HG03196 (cell line): Measurements from ENCODE around the gene TRPM3.

Experiments used
- ATAC-seq: cut with Tn5 transposase; IDR thresholded peaks from one replicate; pipeline ENCODE4 v1.9.1; 2021; ENCODE audit not compliant: unreplicated experiment

TRPM3 gene

DNA sequence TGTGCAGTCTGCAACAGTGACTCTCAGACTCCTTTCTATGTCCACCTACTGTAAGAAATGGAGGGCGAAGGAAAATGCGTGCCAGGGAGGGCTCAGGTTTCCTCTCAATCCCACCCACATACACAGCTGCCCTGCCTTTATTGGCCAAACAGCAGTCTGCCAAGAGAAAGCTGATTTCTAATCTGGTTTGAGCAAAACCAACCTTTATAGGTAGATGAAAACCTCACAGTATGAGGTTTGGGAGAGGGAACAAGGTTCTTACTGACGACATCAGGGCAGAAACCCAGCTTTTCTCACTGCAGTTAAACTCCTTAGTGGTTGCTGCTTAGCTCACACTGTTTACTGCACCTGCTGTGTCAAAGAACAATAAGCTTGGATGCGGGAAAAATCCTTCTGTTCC, 554.7 kb downstream of the TRPM3 start:
- ATAC-seq: no peak

DNA sequence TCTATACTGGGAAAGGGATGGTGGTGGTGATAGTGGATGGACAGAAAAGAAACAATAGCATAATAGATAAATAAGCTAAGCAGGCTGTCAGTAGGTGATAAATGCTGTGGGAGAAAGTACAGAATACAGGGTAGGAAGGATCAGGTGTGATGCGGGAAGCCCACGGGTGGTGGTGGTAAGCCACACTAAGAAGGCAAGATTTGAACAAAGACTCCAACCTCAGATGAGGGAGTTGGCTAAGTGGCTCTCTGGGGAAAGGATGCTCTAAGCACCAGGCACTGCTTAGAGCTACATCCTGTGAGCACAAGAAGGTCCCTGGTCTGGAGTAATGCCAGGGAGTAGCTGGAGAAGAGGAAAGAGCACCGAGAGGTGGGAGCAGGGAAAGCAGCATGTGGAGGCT, 555.4 kb downstream of the TRPM3 start:
- ATAC-seq: no peak

DNA sequence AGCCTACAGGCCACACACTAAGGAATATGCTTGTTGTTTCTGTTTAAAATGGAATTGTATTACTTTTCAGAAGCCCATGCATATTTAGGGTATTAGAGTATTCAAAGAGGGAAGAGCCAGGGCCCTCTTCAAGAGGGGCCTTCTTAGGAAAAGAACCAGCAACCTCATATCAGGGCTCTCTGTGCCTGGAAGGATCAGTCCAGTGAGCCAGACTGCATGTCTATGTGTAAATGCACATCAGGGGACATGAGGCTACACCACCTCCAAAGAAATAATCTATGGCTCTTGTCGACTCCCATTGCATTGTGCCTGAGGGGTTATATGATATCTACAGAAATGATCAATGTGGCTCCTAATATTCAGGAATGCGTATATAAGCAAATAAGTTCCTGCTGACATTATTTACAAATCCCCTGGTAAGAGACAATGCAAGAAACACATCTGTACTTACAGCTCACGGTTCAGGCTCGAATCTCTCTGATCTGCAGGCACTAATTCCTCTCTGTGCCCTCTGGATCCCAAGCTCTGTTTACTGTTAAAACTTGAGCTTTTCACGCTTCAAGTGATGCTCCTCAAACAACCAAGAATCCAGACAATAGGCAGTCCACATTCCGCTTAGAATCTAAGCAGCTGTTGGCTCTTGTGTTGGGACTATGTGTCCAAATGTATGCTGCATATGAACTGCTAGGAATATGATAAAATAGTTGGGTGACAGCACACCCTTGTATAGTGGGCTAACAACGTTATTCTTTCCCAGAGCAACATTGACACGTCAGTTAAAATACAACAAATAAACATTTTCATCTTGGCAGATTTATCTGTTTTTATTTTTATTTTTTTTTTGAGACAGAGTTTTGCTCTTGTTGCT, 556.7 kb downstream of the TRPM3 start:
- ATAC-seq: no peak

DNA sequence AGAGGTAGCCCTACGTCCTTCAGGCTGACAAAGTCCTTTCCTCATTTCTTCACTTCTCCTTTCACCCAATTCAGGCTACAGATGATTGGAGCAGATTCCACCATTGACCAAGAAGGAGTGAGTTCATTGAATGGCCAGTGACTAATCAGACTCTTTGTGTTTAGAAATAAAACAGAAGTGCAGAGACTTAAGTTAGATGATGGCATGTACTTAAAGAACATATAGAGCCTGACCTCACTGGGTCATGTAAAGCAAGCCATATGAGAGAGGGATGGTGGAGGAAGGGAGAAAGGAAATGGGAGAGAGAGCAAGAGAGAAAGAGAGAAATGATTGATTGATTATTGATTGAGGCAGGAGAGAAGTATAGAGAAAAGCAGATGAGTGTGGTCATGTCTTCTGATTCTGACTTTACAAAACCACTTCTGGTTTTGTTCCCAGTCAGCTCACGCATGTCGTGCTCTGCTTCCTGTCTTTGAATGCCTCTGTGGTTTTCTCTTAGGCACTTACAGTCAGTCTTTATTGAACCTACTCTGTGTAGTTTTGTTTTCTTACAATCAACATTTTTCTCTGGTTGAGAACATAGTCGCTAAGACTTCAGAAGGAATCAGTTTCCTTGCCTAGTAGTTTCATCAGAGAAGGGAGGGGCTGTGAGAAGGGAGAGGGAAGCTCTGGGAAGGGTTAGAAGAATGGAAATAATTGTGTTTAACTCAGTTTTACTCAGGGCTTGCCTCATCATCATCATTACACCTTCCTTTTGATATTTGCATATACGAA, 557.8 kb downstream of the TRPM3 start:
- peak; percentile 98 for ATAC-seq

DNA sequence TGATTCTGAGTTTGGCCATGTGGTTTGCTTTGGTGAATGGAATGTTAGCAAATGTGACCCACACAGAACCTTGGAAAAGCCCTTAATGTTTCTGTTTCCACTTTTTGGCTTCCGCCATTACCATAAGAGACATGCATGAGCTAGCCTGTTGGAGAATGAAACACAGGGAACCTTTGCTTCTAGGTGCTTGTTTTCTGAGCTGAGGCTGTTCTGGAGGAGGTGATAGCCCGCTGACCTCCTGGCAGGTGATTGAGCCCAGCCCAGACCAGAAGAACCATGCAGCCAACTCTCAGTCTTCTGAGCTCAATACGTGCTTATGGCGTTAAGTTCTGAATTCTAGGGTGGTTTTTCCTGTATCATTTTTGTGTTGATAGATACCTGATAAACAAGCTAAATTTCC, 558.4 kb downstream of the TRPM3 start:
- ATAC-seq: no peak

DNA sequence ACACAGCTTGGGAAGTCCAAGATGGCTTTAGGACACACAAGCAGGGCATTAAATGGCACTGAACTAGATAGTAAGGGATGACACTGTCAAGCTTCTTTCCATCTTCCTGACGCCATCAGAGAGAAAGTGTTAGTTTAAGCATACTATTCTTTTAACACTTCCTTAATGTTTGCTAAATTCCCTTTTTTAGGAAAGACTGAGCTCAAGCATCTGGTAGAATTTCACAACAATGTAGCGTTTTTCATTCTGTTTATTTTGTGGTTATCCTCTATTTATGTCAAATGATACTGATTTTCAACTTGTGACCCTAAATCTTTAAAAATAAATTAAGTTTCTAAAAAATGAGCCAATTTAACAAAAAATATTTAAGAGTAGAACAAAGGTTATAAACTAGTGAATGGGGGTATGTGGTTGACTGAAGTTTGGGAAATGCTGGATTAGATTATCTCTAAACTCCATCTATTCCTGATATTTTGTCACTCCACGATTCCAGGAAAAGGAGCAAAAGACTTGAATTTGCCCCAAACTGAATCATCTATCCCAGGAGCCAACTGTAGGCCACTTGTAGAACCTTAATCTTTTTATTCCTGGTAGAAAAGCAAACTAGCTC, 559.5 kb downstream of the TRPM3 start:
- ATAC-seq: no peak

DNA sequence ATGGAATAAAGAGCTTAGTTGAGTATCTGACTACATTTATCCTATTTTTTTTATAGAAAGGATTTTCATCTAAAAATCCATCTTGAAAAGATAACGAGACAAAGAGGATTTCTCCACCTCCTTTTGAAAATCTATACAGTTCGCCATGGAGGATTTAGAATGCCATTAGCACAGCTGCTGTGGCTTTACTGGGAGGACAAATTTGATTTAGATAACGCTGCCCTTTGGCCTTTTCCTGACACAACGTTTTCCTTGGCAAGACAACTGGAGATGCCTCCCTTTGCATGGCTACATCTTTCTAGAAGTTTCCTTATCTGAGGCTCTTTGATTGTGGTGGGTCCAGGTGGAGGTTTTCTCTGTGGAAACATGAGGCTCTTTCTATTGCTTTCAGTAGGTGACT, 560.3 kb downstream of the TRPM3 start:
- no peak for ATAC-seq

DNA sequence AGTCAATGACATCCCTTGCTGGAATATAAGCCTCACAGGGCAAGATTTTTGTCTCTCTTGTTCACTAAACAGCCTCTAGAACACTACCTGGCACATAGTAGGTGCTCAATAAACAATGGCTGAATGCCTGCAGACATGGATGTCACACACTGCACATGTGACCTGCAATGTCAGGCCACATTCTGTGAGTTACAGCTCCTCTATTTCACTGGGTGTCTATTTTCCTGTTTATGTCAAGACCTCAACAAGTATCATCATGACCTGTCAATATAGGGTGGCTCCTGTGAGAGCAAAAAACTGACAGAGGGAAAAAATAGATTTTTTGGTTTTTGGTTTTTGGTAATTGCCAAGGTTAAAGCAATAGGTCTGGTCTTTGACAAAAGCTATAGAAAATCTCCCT, 562.3 kb downstream of the TRPM3 start:
- no peak for ATAC-seq

DNA sequence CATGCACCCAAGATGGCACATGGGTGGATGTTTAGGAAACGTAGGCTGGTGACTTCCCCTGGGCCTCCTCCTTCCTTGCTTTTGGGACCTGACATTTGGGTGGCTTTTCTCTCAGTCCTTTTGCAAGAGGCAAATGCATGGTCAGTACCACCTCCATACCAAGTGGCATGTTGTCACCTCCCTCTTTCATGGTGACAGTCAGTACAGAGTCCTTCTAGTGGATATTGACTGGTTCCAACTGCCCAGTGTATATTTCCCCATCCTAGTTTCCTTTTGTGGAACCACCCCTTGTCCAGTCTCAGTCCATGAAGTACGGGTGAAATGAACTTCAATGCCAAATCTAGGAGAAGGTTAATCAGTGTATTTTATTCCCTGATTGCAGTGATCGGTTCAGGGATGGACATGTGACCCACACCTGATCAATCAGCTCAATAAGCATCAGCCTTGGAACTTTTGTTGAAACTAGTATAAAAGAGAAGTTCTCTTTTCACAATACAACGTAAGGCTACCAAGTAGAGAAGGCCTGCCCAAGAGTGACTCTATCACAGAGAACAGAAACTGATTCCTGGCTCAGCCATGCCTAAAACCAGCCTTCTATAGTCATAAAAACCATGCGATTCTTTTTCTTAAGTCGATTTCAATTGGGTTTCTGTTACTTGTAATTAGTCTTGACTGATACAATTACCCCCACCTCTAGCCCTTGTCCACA, 563.6 kb downstream of the TRPM3 start:
- ATAC-seq: peak; percentile 97

DNA sequence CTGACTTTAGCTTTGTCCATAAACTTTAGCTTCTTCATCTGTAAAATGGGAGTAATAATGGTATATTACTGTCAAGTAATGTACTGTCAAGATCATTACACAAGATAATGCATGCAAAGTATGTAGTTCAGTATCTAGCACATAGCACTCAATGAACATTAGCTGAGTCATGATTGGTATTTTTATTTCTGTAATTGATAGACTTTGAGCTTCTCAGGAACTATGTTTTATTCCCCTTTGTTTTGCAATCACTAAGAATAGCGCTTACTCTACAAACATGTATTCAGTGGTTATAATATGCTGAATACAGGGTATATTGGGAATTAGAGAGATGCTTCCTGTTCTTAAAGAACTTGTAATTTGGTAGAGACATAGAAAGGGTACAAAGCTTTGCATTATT, 564.6 kb downstream of the TRPM3 start:
- no peak for ATAC-seq

DNA sequence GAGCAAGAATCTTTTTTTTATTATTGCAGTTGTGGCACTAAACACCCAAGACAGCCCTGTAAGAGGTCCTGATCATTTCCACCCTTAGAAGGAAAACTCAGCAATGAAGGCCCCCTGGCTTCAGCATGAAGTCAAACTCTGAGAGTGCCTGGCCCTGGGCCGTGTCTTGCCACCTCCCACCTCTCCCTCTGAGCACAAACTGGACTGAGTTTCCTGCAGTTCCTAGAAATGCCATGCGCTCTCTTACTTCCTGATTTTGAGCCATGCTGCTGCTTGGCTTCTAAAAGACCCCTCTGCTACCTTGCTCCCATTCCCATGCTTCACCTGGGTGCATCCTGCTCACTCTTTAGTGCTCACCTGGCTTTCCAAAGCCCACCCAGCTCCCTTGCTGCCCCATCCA, 566.5 kb downstream of the TRPM3 start:
- ATAC-seq: no peak

DNA sequence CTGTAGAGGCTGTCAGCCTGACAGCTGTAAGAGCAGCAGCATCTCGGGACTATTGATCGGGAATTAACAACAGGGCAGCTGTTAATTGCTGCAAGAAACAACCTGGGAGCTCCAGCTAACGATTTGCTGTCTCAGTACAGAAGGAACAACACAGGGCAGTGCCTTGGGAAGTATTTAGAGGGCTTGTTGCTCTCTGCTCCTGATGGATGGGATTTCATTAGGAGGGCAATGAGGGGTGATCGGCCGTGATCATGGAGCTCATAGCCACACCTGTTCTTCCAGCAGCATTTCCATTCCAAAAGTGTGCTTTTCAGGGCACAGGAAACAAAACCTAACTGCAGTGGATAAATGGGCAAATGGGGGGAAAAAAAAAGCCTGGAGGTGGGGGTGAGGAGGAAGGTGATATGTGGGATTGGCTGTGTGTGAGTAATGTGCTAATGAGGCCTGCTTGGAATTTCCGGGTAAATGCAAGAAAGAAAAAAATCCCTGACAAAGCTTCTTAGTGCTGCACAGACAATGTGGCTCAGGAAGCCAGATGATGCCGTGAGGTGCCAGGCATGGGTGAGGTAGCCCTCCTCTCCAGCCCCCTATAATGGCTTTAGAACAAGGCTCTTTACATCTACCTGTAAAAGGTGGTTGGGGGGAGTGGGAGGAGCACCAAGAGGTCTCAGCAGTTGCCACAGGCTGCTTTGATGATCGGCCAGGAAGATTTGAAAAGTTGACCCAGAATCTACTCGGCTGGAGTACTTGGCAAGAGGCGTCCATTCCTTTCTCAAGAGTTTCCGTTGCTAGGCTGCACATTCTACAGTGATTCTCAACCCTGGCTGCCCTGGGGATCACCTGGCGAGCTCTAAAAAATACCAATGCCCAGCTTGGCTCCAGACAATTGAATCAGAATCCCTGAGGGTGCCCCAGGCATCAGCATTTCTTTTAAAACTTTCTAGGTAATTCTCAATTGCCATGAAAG, 567.4 kb downstream of the TRPM3 start:
- ATAC-seq: no peak

DNA sequence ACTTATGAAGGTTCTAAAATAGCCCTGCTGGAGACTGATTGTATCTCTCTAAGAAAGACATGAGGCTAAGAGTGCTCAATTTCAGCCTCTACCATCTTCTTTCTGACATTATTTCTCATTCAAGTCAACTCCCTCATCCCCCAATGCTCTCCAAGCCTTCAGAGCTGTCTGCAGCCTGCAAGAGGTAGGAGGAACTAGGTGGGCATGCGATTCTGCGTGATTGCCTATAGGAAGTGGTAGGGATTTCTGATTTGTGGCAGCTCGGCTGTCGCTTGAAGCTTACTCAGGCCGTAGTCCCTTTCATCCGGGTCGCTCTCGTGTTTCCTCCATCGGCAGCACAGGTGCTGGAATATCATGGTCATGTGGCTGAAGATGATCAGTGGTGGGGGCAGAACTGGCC, 568.9 kb downstream of the TRPM3 start:
- no peak for ATAC-seq

DNA sequence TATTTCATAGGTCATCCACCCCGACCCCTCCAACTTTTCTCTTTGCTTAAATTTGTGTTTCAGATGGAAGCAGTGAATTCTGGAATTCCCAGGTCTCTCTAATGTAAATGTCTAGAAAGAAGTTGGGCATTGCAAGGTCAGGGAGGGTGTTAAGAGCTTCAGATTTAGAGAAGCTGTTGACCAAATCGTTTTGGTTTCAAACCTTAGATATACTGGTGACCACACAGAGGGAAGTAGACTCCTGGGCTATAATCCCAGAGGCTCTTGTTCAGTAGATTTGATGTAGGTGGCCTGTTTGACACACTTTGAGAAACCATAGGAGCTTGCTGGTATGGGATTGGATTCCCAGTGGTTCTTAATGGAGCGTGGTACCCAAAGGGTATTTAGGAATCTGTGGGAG, 569.6 kb downstream of the TRPM3 start:
- no peak for ATAC-seq

DNA sequence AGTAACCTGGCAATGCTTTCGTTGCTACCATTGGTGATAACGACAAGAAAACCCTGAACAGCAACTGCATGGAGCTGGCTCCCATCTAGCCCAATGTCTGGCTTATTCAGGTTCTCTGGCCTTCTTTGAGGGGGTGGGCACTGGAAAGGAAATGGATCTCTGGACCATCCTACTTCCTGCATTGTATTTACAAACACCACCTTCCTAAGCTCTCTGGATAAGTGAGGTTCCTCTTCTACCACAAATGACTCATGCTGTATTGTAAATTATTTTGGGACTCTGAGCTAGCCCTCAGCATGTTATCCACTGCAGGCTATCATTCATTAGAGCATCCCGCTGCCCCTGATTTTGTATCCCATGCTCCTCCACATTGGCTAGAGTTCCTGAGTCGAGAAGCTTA, 570.0 kb downstream of the TRPM3 start:
- ATAC-seq: no peak

DNA sequence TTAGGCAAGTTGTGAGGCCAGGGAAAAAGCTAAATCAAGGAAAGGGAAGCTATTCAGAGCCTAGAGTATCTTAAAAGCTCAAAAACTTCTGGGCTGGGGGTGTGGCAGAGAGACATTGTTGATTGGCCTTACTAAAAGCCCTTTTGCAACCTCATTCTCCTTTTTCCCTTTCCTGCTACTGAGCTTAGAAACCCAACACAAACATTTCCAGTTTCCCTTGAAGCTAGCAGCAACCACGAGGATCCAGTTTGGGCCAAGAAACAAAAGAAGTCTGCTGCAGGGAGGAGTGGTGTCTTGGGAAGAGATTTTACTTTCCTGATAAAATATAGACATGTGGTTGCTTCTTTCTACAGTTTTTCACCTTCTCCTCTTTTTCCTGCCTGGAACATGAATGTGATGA, 571.5 kb downstream of the TRPM3 start:
- no peak for ATAC-seq

DNA sequence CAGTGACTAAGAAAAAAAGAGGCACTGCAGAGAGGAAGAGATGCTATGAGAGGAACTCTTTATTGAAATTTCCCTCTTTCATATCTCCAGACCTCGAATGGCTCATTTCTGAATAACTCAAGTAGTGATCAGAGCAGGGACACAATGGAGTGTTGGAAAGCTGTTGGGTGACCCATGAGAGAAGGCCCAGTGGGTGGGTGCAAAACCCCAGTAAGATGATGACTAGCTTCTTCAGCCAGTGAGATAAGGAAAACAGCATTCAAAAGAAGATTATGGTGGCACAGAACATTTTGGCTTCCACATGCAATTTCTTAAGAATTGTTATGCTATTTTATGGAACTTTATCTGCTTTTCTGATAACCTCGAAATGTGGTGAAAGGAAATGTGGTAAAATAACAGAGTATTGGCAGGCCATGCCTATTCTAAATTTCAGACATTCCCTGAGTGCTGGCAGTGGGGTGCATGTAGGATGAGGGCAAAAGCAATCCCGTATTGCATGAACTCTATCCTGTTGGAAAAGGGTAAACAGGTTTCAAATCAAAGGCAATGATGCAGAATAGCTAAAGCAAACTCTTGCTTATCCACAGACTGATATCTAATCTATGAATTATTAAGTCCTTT, 579.0 kb downstream of the TRPM3 start:
- ATAC-seq: no peak

DNA sequence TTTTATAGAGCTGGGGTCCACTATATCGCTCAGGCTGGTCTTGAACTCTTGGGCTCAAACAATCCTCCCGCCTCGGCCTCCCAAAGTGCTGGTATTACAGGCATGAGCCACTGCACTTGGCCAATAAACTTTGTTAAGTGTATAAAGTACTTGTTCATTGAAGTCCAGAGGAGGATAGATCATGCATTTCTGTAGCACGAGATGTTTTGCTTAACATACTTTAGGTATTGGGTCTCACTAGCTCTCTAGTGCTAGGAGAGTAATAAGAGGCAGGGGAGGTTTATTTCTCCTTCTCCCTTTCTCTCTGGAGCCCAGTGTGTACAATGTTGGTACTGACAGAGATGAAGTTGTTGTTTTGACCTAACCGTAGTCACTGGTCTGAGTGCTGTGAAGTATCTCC, 581.4 kb downstream of the TRPM3 start:
- no peak for ATAC-seq

DNA sequence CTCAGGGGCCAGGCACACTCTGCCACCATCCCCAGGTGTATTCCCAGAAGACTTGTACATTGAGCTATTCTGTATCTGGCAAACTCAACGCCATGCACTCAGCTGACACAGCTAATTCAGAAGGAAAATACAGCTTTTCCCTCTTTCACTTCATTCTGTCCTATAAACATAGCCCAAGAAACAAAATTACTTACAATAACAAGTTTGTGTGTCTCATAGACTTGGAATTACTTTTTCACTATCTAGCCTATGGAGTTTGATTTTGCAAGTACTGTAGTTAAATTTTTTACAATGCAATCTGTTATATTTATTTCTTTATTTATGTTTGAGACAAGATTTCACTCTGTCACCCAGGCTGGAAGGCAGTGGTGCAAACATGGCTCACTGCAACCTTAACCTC, 581.9 kb downstream of the TRPM3 start:
- no peak for ATAC-seq

DNA sequence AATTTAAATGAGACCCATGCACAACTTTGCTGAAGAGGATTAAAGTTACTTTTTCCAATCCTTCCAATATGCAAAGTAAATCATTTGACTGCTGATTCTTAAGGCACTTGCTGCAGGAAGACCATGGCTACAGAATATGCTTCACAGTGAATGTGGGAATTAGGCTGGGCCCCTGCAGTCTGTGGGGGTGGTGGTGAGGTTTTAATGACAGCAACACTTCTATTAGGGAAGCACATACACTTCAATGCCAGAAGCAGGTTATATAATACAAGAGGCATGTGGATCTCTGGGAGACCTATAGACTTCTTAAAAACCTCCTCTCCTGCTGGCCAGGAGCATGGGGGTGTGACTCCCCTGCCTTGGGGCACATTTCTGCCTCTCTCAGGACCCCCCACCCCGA, 582.4 kb downstream of the TRPM3 start:
- ATAC-seq: no peak
